ENCODE measurements around the gene TDRD1.

DNA sequence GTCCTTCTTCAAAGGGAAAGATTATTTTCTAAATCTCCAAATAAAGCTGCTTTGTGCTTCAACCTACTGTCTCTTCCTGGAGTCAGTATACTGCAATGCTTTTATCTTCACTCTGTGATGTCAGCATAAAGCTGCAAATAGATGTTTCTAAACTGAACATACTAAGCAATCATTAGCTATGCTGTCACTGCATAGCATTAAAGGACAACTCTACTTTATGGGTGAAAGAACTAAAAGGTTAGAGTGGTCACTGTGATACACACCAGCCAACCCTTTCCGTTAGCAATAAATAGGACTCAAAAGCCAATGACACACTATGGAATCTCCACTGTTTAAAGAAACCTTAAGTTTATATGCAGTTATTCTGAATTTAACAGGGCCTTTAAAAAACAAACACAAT, 6.9 kb upstream of the TDRD1 start:
- TF ChIP-seq, protein P1, sequence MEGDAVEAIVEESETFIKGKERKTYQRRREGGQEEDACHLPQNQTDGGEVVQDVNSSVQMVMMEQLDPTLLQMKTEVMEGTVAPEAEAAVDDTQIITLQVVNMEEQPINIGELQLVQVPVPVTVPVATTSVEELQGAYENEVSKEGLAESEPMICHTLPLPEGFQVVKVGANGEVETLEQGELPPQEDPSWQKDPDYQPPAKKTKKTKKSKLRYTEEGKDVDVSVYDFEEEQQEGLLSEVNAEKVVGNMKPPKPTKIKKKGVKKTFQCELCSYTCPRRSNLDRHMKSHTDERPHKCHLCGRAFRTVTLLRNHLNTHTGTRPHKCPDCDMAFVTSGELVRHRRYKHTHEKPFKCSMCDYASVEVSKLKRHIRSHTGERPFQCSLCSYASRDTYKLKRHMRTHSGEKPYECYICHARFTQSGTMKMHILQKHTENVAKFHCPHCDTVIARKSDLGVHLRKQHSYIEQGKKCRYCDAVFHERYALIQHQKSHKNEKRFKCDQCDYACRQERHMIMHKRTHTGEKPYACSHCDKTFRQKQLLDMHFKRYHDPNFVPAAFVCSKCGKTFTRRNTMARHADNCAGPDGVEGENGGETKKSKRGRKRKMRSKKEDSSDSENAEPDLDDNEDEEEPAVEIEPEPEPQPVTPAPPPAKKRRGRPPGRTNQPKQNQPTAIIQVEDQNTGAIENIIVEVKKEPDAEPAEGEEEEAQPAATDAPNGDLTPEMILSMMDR (IDR thresholded peaks at IDR 0.05), result no peak
- no peak for TF ChIP-seq POLR2A (IDR thresholded peaks at IDR 0.05)
